C1 segment of cervical spinal cord (tissue), 14 donors: Measurements from ENCODE around the gene OR4N2.
"Not testable (repeated sequence)": the region's sequence is repeated elsewhere in the genome, so short reads cannot be mapped to it uniquely, and the experiment has no call there.

ENCODE experiments used
- DNase-seq, 14 donors: peaks; one replicate each; lab custom pipeline; 2025; lab: John Stamatoyannopoulos, UW

The OR4N2 gene

DNA sequence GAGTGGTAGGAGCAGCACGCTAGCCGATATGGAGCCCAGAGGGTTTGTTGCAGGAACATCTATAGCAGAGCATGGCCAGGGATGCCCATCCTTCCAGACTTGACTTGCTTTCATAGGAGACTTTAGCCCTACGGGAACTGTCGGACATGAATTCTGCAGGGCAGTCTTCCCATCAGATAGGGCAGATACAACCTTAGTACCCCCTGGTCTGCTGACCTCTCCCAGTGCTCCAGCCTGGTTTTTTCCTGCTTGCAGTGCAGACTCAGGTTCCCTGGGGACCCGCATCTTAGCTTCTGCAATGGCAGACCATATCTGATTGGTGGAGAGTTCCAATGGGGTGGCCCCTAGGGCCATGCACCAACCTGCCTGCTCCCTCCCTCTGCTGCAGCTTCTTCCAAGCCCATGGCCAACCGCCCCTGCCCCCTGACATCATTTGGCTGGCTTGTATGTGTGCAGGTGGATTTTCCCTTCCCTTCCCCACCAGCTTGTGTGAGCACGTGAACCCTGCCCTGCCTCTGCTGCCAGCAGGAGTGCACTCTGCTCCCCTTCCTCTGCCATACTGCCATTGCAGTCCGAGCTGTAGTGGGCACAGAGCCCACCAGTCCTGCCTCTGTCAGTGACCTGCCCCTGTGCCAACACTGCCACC lies 30.8 kb downstream of the OR4N2 start:
- not testable (repeated sequence) for DNase-seq

DNA sequence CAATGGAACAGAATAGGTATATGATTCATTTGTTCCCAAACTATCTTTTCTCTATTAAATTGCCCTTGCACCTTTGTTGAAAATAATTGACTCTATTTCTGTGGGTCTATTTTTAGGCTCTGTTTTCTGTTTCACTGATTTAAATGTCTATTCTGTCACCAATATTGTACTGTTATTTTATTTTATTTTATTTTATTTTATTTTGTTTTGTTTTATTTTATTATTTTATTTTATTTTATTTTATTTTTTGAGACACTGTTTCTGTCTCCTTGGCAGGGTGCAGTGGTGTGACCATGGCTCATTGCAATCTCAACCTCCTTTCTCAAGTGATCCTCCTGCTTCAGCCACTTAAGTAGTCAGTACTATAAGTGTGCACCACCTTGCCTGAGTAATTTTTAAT lies 34.9 kb downstream of the OR4N2 start:
- DNase-seq, result no peak

GRCh38 chr14:19851365-19851764 lies 47.8 kb downstream of the OR4N2 start:
- no peak for DNase-seq

DNA sequence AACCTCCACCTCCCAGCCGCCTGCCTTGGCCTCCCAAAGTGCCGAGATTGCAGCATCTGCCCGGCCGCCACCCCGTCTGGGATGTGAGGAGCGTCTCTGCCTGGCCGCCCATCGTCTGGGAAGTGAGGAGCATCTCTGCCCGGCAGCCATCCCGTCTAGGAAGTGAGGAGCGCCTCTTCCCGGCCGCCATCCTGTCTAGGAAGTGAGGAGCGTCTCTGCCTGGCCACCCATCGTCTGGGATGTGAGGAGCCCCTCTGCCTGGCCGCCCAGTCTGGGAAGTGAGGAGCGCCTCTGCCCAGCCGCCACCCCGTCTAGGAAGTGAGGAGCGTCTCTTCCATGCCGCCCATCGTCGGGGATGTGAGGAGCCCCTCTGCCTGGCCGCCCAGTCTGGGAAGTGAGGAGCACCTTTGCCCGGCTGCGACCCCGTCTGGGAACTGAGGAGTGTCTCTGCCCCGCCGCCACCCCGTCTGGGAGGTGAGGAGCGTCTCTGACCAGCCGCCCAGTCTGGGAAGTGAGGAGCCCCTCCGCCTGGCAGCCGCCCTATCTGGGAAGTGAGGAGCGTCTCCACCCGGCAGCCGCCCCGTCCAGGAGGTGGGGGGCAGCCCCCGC lies 62.6 kb downstream of the OR4N2 start:
- not testable (repeated sequence) for DNase-seq

DNA sequence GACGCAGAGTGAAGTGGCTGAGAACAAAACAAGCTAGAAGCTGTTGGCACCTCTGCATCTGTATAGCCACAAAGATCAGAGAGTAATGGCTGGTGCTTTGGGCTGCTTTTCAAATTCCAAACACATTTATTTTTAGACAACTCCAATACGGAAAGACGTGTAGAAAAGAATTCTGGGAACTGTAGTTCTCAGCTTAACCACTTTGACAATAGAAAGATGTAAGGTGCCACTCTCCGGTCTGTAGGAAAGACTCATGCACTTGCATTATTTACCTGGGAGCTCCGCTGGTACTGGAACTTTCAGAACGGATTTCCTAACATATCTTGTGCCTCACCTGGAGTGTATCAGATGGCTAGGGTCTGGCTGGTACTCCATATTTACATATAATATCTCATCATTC lies 69.6 kb downstream of the OR4N2 start:
- DNase-seq, result no peak

GRCh38 chr14:19874842-19875241 lies 71.3 kb downstream of the OR4N2 start, which contains the start of gene OR4K2:
TSS of gene OR4K2 (plus strand) at chr14:19875142. CDS start at chr14:19876268, 1,126 bp downstream.
- DNase-seq, result no peak

- no peak for DNase-seq
These were observed 74.6 kb downstream of the OR4N2 start for GRCh38 chr14:19878029-19878642.
